ENCODE results near the gene MAST3. TPM values are rescaled to one million over a fixed set of nuclear protein-coding genes. Genes with fewer than 3 reads are reported as not detected.
A peak's percentile ranks its signal among the peaks of the same experiment; 100 is the strongest.

The MAST3 gene
- total RNA-seq, 1 donor from 2014 or later = 1.2 TPM

GRCh38 chr19:18176367-18177310, 79.1 kb downstream of the MAST3 start:
- DNase-seq (ENCODE audit: low read depth in 2 of 2) = no peak

- no peak for DNase-seq (ENCODE audit: low read depth in 2 of 2)
Measured at GRCh38 chr19:18179957-18180356, 82.4 kb downstream of the MAST3 start.

GRCh38 chr19:18183529-18183928, 86.0 kb downstream of the MAST3 start:
- DNase-seq (ENCODE audit: low read depth in 2 of 2) = no peak

GRCh38 chr19:18185538-18185937, 88.0 kb downstream of the MAST3 start:
- DNase-seq (ENCODE audit: low read depth in 2 of 2) = no peak

GRCh38 chr19:18190278-18190677, 92.7 kb downstream of the MAST3 start:
- no peak for DNase-seq (ENCODE audit: low read depth in 2 of 2)

GRCh38 chr19:18191640-18192062, 94.1 kb downstream of the MAST3 start:
- peak in 1 of 2 donors; percentile 54 for DNase-seq (ENCODE audit: low read depth in 2 of 2)

- DNase-seq (ENCODE audit: low read depth in 2 of 2) = peak; percentile 100
Measured at GRCh38 chr19:18192673-18193387, 95.3 kb downstream of the MAST3 start, which contains the start of gene MPV17L2. TSS of gene MPV17L2 (plus strand) at chr19:18193218. CDS start at chr19:18193282, 64 bp downstream.

- peak in 1 of 2 donors; percentile 19 for DNase-seq (ENCODE audit: low read depth in 2 of 2)
Measured at GRCh38 chr19:18193388-18194180, 96.0 kb downstream of the MAST3 start.

GRCh38 chr19:18194181-18194530, 96.6 kb downstream of the MAST3 start:
- DNase-seq (ENCODE audit: low read depth in 2 of 2) = no peak

- DNase-seq (ENCODE audit: low read depth in 2 of 2) = peak in 1 of 2 donors; percentile 36
Measured at GRCh38 chr19:18194554-18195238, 97.1 kb downstream of the MAST3 start.

GRCh38 chr19:18196511-18196845, 98.9 kb downstream of the MAST3 start:
- no peak for DNase-seq (ENCODE audit: low read depth in 2 of 2)

- no peak for DNase-seq (ENCODE audit: low read depth in 2 of 2)
Measured at GRCh38 chr19:18197306-18197705, 99.7 kb downstream of the MAST3 start.

- DNase-seq (ENCODE audit: low read depth in 2 of 2) = no peak
Measured at GRCh38 chr19:18197941-18198340, 100.4 kb downstream of the MAST3 start.

GRCh38 chr19:18198374-18198773, 100.8 kb downstream of the MAST3 start:
- DNase-seq (ENCODE audit: low read depth in 2 of 2) = no peak

Other genes starting within 250 kb of the MAST3 start
- 1.7 and 2.4 TPM in 2 replicates for gene JAK3, start 249.8 kb upstream of the MAST3 start, total RNA-seq
- gene RPL18A, start 237.9 kb upstream of the MAST3 start, total RNA-seq = 1,265 and 1,315 TPM in 2 replicates
- gene SLC5A5, start 225.8 kb upstream of the MAST3 start, total RNA-seq = not detected in 2 replicates
- gene CCDC124, start 164.8 kb upstream of the MAST3 start, total RNA-seq = 27.2 and 34.5 TPM in 2 replicates
- gene KCNN1, start 130.7 kb upstream of the MAST3 start, total RNA-seq = under 0.01 and 0.25 TPM in 2 replicates
- 41.1 and 108 TPM in 2 replicates for gene ARRDC2, start 89.6 kb upstream of the MAST3 start, total RNA-seq
- gene IL12RB1, start 10.8 kb upstream of the MAST3 start, total RNA-seq = 0.13 TPM in 2 replicates
- 0.90 and 3.3 TPM in 2 replicates for gene PIK3R2, start 55.4 kb downstream of the MAST3 start, total RNA-seq
- gene IFI30, start 76.0 kb downstream of the MAST3 start, total RNA-seq = 4.5 and 6.1 TPM in 2 replicates
- 7.2 and 10.0 TPM in 2 replicates for gene MPV17L2, start 95.4 kb downstream of the MAST3 start, total RNA-seq
- gene RAB3A, start 106.3 kb downstream of the MAST3 start, total RNA-seq = 0.39 and 0.76 TPM in 2 replicates
- under 0.01 and 0.13 TPM in 2 replicates for gene PDE4C, start 128.7 kb downstream of the MAST3 start, total RNA-seq
- gene IQCN, start 176.7 kb downstream of the MAST3 start, total RNA-seq = 0.13 and 0.25 TPM in 2 replicates
- 68.3 and 137 TPM in 2 replicates for gene JUND, start 183.8 kb downstream of the MAST3 start, total RNA-seq
- gene LSM4, start 225.3 kb downstream of the MAST3 start, total RNA-seq = 113 and 130 TPM in 2 replicates
- 19.4 and 20.6 TPM in 2 replicates for gene PGPEP1, start 242.8 kb downstream of the MAST3 start, total RNA-seq

All from dermis microvascular lymphatic vessel endothelial cell (primary cell).